ENCODE results near the gene NUP88.

Gene NUP88

DNA sequence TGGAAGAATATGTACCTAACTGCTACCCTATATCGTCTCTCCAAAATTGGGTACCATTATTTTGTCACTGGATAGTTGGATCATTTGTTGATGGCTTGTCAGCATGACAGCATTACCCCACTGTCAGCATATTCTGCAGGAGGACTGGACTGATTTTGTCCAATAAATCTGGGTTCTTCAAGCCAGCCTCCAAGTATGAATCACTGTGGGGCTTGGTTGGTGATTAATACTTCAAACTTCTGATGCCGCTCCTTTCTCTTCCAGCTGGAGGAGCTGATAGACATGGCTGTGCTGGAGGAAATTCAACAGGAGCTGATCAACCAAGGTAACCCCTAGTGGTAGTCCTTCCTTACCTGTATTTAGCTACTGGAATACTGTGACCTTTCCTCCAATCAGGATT is 3.0 kb upstream of the NUP88 start:
- no peak for TF ChIP-seq GABPA (IDR thresholded peaks at IDR 0.05; ENCODE audit: low read depth)
- TF ChIP-seq POLR2AphosphoS5 (IDR thresholded peaks at IDR 0.05; ENCODE audit: low read depth), result no peak
- TF ChIP-seq, protein P1, sequence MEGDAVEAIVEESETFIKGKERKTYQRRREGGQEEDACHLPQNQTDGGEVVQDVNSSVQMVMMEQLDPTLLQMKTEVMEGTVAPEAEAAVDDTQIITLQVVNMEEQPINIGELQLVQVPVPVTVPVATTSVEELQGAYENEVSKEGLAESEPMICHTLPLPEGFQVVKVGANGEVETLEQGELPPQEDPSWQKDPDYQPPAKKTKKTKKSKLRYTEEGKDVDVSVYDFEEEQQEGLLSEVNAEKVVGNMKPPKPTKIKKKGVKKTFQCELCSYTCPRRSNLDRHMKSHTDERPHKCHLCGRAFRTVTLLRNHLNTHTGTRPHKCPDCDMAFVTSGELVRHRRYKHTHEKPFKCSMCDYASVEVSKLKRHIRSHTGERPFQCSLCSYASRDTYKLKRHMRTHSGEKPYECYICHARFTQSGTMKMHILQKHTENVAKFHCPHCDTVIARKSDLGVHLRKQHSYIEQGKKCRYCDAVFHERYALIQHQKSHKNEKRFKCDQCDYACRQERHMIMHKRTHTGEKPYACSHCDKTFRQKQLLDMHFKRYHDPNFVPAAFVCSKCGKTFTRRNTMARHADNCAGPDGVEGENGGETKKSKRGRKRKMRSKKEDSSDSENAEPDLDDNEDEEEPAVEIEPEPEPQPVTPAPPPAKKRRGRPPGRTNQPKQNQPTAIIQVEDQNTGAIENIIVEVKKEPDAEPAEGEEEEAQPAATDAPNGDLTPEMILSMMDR (IDR thresholded peaks at IDR 0.05; ENCODE audit: insufficient read depth, low read length), result no peak
- no peak overlapping the region for H3K4me3 ChIP-seq (replicated peaks; ENCODE audit: insufficient read depth, low read length)
- DNase-seq (ENCODE audit: low read depth in 1 of 2, low spot score in 1 of 2), result no peak
- H3K27me3 ChIP-seq (ENCODE audit: insufficient read depth, poor library complexity, severe bottlenecking), result no peaks in the 10 kb centered on the region
- H3K27ac ChIP-seq (replicated peaks), result no peak overlapping the region

DNA sequence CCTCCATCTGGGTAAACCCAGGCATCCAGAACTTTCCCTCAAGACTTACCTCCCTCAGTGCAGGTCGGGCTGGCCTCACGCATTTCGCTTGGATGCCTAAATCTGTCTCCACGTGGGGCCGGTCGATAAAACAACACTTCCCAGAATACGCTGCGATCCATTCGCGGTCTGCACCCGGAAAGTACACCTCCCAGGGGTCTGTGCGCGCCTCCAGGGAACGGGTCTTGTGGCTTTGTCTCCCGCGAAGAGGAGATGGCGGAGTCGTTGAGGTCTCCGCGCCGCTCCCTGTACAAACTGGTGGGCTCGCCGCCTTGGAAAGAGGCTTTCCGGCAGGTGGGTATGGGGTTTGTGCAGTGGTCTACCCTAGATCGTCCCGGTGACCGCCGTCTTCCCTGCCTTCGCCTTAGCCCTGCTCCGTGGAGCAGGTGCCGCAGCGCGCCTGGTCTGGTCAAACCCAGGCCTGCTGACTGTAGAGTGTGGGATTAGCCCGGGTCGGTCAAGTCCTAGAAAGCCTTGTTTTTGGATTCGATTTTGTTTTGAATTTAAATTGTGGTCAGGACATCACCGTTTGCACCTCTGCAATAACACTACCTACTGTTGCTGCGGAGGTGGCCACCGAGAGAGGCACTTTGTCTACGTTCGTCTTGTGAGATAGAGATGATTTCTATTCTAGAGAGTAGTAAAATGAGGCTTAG is 644 bp upstream of the NUP88 start, which contains the start of gene RPAIN:
Gene RPAIN, plus strand, starts transcription at position 224 of the 695 bp plus-strand sequence. Its CDS starts 29 bp downstream, at position 253.
- TF ChIP-seq GABPA (IDR thresholded peaks at IDR 0.05; ENCODE audit: low read depth), result no peak
- peak; percentile 75 for TF ChIP-seq POLR2AphosphoS5 (IDR thresholded peaks at IDR 0.05; ENCODE audit: low read depth)
- Histone ChIP-seq H3K27ac (replicated peaks) (peak within 1 kb of the TSS; percentile 90), H3K27me3 (ENCODE audit: insufficient read depth, poor library complexity, severe bottlenecking) (no peaks in the 10 kb centered on the region), H3K4me3 (replicated peaks; ENCODE audit: insufficient read depth, low read length) (peak within 1 kb of the TSS; percentile 74)
- DNase-seq (ENCODE audit: low read depth in 1 of 2, low spot score in 1 of 2), result peak; percentile 59 to 83

DNA sequence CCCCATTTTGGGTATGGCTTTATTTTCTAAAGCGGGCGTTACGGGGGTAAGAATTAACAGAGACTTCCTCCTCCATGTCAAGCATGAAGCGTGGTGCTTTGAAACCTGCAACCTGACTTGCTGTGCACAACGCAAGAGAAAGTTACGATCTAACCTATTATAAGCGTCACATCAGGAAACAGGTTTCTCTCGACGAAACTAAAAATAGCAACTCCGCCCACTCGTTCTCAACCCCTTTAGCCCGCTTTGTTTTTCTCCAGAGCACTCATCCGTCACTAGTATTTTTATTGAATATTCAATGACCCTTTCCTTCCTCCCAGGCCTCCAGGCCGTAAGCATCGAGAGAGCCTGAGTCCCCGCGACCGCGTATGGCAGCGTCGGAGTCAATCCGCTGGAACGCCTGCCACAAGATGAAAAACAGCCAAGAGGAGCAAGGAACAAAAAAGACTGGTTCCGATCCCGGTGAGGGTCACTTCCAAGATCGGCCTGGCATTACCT is 555 bp downstream of the NUP88 start:
- Histone ChIP-seq H3K27ac (replicated peaks) (peak overlapping the region; percentile 90), H3K4me3 (replicated peaks; ENCODE audit: insufficient read depth, low read length) (peak overlapping the region; percentile 74), H3K27me3 (ENCODE audit: insufficient read depth, poor library complexity, severe bottlenecking) (no peaks in the 10 kb centered on the region)
- TF ChIP-seq, protein P2, sequence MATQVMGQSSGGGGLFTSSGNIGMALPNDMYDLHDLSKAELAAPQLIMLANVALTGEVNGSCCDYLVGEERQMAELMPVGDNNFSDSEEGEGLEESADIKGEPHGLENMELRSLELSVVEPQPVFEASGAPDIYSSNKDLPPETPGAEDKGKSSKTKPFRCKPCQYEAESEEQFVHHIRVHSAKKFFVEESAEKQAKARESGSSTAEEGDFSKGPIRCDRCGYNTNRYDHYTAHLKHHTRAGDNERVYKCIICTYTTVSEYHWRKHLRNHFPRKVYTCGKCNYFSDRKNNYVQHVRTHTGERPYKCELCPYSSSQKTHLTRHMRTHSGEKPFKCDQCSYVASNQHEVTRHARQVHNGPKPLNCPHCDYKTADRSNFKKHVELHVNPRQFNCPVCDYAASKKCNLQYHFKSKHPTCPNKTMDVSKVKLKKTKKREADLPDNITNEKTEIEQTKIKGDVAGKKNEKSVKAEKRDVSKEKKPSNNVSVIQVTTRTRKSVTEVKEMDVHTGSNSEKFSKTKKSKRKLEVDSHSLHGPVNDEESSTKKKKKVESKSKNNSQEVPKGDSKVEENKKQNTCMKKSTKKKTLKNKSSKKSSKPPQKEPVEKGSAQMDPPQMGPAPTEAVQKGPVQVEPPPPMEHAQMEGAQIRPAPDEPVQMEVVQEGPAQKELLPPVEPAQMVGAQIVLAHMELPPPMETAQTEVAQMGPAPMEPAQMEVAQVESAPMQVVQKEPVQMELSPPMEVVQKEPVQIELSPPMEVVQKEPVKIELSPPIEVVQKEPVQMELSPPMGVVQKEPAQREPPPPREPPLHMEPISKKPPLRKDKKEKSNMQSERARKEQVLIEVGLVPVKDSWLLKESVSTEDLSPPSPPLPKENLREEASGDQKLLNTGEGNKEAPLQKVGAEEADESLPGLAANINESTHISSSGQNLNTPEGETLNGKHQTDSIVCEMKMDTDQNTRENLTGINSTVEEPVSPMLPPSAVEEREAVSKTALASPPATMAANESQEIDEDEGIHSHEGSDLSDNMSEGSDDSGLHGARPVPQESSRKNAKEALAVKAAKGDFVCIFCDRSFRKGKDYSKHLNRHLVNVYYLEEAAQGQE (IDR thresholded peaks at IDR 0.05; ENCODE audit: insufficient replicate concordance, low read depth), result no peak
- TF ChIP-seq GABPA (IDR thresholded peaks at IDR 0.05; ENCODE audit: low read depth) (no peak), SPI1 (IDR thresholded peaks at IDR 0.05; ENCODE audit: borderline replicate concordance, low read depth) (no peak), POLR2AphosphoS5 (IDR thresholded peaks at IDR 0.05; ENCODE audit: low read depth) (no peak)
- TF ChIP-seq, protein P1 (IDR thresholded peaks at IDR 0.05; ENCODE audit: insufficient read depth, low read length), result no peak
- peak; percentile 18 to 38 for DNase-seq (ENCODE audit: low read depth in 1 of 2, low spot score in 1 of 2)

DNA sequence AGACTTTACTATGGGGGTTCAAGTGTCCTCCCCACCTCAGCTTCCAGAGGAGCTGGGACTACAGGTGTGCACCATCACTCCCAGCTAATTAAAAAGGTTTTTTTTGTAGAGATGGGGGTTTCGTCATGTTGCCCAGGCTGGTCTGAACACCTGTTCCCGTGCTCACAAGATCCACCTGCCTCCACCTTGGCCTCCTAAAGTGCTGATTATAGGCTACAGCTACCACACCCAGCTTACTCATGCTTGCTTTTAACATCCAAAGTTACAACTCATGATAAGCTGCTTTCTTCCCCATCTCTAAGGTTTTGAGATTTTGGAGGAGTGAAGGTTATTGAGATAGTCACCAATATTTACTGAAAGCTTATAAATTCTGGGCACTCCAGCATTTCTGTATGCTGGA is 2.6 kb downstream of the NUP88 start:
- Histone ChIP-seq H3K27ac (replicated peaks) (no peak overlapping the region), H3K27me3 (ENCODE audit: insufficient read depth, poor library complexity, severe bottlenecking) (no peaks in the 10 kb centered on the region), H3K4me3 (replicated peaks; ENCODE audit: insufficient read depth, low read length) (no peak overlapping the region)
- DNase-seq (ENCODE audit: low read depth in 1 of 2, low spot score in 1 of 2), result no peak
- TF ChIP-seq, protein P2 (IDR thresholded peaks at IDR 0.05; ENCODE audit: insufficient replicate concordance, low read depth), result no peak
- TF ChIP-seq GABPA (IDR thresholded peaks at IDR 0.05; ENCODE audit: low read depth) (no peak), SPI1 (IDR thresholded peaks at IDR 0.05; ENCODE audit: borderline replicate concordance, low read depth) (no peak)
- TF ChIP-seq, protein P1 (IDR thresholded peaks at IDR 0.05; ENCODE audit: insufficient read depth, low read length), result no peak

Measured in HL-60 (cell line).